ENCODE results near the gene ERBB4.
A peak's percentile ranks its signal among the peaks of the same experiment; 100 is the strongest.

ERBB4 gene

GRCh38 chr2:211408483-211408891 is 1130.1 kb downstream of the ERBB4 start:
- no peak for DNase-seq (ENCODE audit: low spot score)

GRCh38 chr2:211407076-211407475 is 1131.5 kb downstream of the ERBB4 start:
- DNase-seq (ENCODE audit: low spot score): no peak

GRCh38 chr2:211405036-211405435 is 1133.6 kb downstream of the ERBB4 start:
- no peak for DNase-seq (ENCODE audit: low spot score)

- no peak for DNase-seq (ENCODE audit: low spot score)
Observed at GRCh38 chr2:211404098-211404497, 1134.5 kb downstream of the ERBB4 start.

GRCh38 chr2:211401328-211401727 is 1137.3 kb downstream of the ERBB4 start:
- DNase-seq (ENCODE audit: low spot score): no peak

- no peak for DNase-seq (ENCODE audit: low spot score)
Observed at GRCh38 chr2:211397764-211398163, 1140.8 kb downstream of the ERBB4 start.

- DNase-seq (ENCODE audit: low spot score): no peak
Observed at GRCh38 chr2:211396815-211397214, 1141.8 kb downstream of the ERBB4 start.

- DNase-seq (ENCODE audit: low spot score): no peak
Observed at GRCh38 chr2:211391189-211391567, 1147.4 kb downstream of the ERBB4 start.

GRCh38 chr2:211390536-211391188 is 1147.9 kb downstream of the ERBB4 start:
- DNase-seq (ENCODE audit: low spot score): no peak

- DNase-seq (ENCODE audit: low spot score): no peak
Observed at GRCh38 chr2:211387734-211388133, 1150.9 kb downstream of the ERBB4 start.

GRCh38 chr2:211380041-211380440 is 1158.6 kb downstream of the ERBB4 start:
- DNase-seq (ENCODE audit: low spot score): no peak

- DNase-seq (ENCODE audit: low spot score): no peak
Observed at GRCh38 chr2:211376410-211376809, 1162.2 kb downstream of the ERBB4 start.

GRCh38 chr2:211373203-211373602 is 1165.4 kb downstream of the ERBB4 start:
- DNase-seq (ENCODE audit: low spot score): no peak

GRCh38 chr2:211371465-211371864 is 1167.1 kb downstream of the ERBB4 start:
- no peak for DNase-seq (ENCODE audit: low spot score)

GRCh38 chr2:211368467-211368866 is 1170.1 kb downstream of the ERBB4 start:
- DNase-seq (ENCODE audit: low spot score): no peak

- no peak for DNase-seq (ENCODE audit: low spot score)
Observed at GRCh38 chr2:211367711-211368110, 1170.9 kb downstream of the ERBB4 start.

GRCh38 chr2:211367293-211367692 is 1171.3 kb downstream of the ERBB4 start:
- DNase-seq (ENCODE audit: low spot score): no peak

GRCh38 chr2:211364911-211365310 is 1173.7 kb downstream of the ERBB4 start:
- no peak for DNase-seq (ENCODE audit: low spot score)

- no peak for DNase-seq (ENCODE audit: low spot score)
Observed at GRCh38 chr2:211361383-211361782, 1177.2 kb downstream of the ERBB4 start.

- no peak for DNase-seq (ENCODE audit: low spot score)
Observed at GRCh38 chr2:211359347-211359746, 1179.3 kb downstream of the ERBB4 start.

- no peak for DNase-seq (ENCODE audit: low spot score)
Observed at GRCh38 chr2:211358504-211358903, 1180.1 kb downstream of the ERBB4 start.

GRCh38 chr2:211354481-211354880 is 1184.1 kb downstream of the ERBB4 start:
- no peak for DNase-seq (ENCODE audit: low spot score)

- DNase-seq (ENCODE audit: low spot score): no peak
Observed at GRCh38 chr2:211351987-211352386, 1186.6 kb downstream of the ERBB4 start.

- no peak for DNase-seq (ENCODE audit: low spot score)
Observed at GRCh38 chr2:211349031-211349430, 1189.6 kb downstream of the ERBB4 start.

GRCh38 chr2:211347328-211347727 is 1191.3 kb downstream of the ERBB4 start:
- DNase-seq (ENCODE audit: low spot score): peak; percentile 25
